Measurements from ENCODE around the gene GPANK1. TPM values are rescaled to one million over a fixed set of nuclear protein-coding genes. Genes with fewer than 3 reads are reported as not detected.
A peak's percentile ranks its signal among the peaks of the same experiment; 100 is the strongest.

The GPANK1 gene
- total and polyA plus RNA-seq, 9 of the 15 experiments (the other 6 are each of a cell fraction or from before 2014, with no cell fraction given), result 32.2 to 111 (median 46.3) TPM

DNA sequence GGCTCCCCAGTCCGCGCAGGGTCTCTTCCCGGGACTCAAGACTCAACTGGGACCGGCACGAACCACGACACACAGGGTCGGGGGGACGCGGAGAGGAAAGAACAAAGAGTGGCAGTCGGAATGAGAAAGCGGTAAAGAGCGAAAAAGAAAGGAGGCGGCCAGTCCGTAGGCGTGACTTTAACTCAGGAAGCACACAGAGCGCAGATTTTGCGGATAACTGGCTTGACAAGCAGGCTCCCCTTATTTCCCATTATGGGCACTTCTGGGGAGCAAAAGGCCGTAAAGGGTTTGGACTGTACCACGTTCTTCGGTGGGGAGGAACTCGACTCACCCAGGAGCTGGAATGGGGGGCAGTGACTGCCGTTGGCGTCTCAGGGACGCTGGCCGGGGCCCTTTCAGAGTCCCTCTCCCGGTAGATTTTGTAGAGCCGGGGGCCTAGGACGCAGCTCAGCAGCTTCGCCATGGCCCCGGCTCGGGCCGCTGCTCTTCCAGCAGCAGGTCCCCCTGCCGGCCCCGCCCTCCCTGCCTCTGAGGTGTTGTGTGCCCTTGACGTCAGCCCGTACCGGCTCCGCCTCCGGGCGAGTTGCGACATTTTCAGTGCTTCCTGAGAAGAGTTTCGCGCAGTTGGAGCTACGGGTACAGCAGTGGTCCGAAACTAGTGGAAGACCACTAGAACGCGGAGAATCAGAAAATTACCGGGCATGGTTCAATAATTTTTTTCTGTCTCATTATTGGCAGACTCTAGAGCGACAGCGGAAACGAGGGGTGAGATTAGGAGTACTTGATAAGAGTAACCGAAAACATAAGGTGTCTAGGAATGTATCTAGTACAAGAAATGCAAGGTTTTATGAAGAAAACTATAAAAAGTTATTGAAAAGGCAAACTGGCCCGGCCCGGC is 38.3 kb upstream of the GPANK1 start, which contains the start of gene ABHD16A (continued):
- TF ChIP-seq ZNF518B (CRISPR knock-in tag; IDR thresholded peaks at IDR 0.05) (no peak), ASH1L (IDR thresholded peaks at IDR 0.05; ENCODE audit: borderline replicate concordance, low read depth, partially characterized antibody) (peak; percentile 82), RNF2 (IDR thresholded peaks at IDR 0.05) (peak; percentile 77), ZNF146 (CRISPR knock-in tag; IDR thresholded peaks at IDR 0.05; ENCODE audit: unreplicated experiment) (no peak), POLR2G (IDR thresholded peaks at IDR 0.05; ENCODE audit: low read depth, low read length) (peak; percentile 98), E2F5 (CRISPR knock-in tag; IDR thresholded peaks at IDR 0.05) (0 out of 2 replicates have a peak, but pooled peaks have one; percentile 55), EHMT2 (IDR thresholded peaks at IDR 0.05) (peak; percentile 58; the same call in 1 of the 2 replicates), DIDO1 (tag; IDR thresholded peaks at IDR 0.05; ENCODE audit: low read depth) (peak; percentile 53; the same call in 1 of the 2 replicates), HDAC2 (IDR thresholded peaks at IDR 0.05) (peak; percentile 58), FOXJ3 (CRISPR knock-in tag; IDR thresholded peaks at IDR 0.05) (no peak; the same call in 1 of the 2 replicates)
- TF ChIP-seq, protein P1, sequence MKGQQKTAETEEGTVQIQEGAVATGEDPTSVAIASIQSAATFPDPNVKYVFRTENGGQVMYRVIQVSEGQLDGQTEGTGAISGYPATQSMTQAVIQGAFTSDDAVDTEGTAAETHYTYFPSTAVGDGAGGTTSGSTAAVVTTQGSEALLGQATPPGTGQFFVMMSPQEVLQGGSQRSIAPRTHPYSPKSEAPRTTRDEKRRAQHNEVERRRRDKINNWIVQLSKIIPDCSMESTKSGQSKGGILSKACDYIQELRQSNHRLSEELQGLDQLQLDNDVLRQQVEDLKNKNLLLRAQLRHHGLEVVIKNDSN (CRISPR knock-in tag; IDR thresholded peaks at IDR 0.05), result no peak; the same call in 1 of the 2 replicates
- TF ChIP-seq, protein P2, sequence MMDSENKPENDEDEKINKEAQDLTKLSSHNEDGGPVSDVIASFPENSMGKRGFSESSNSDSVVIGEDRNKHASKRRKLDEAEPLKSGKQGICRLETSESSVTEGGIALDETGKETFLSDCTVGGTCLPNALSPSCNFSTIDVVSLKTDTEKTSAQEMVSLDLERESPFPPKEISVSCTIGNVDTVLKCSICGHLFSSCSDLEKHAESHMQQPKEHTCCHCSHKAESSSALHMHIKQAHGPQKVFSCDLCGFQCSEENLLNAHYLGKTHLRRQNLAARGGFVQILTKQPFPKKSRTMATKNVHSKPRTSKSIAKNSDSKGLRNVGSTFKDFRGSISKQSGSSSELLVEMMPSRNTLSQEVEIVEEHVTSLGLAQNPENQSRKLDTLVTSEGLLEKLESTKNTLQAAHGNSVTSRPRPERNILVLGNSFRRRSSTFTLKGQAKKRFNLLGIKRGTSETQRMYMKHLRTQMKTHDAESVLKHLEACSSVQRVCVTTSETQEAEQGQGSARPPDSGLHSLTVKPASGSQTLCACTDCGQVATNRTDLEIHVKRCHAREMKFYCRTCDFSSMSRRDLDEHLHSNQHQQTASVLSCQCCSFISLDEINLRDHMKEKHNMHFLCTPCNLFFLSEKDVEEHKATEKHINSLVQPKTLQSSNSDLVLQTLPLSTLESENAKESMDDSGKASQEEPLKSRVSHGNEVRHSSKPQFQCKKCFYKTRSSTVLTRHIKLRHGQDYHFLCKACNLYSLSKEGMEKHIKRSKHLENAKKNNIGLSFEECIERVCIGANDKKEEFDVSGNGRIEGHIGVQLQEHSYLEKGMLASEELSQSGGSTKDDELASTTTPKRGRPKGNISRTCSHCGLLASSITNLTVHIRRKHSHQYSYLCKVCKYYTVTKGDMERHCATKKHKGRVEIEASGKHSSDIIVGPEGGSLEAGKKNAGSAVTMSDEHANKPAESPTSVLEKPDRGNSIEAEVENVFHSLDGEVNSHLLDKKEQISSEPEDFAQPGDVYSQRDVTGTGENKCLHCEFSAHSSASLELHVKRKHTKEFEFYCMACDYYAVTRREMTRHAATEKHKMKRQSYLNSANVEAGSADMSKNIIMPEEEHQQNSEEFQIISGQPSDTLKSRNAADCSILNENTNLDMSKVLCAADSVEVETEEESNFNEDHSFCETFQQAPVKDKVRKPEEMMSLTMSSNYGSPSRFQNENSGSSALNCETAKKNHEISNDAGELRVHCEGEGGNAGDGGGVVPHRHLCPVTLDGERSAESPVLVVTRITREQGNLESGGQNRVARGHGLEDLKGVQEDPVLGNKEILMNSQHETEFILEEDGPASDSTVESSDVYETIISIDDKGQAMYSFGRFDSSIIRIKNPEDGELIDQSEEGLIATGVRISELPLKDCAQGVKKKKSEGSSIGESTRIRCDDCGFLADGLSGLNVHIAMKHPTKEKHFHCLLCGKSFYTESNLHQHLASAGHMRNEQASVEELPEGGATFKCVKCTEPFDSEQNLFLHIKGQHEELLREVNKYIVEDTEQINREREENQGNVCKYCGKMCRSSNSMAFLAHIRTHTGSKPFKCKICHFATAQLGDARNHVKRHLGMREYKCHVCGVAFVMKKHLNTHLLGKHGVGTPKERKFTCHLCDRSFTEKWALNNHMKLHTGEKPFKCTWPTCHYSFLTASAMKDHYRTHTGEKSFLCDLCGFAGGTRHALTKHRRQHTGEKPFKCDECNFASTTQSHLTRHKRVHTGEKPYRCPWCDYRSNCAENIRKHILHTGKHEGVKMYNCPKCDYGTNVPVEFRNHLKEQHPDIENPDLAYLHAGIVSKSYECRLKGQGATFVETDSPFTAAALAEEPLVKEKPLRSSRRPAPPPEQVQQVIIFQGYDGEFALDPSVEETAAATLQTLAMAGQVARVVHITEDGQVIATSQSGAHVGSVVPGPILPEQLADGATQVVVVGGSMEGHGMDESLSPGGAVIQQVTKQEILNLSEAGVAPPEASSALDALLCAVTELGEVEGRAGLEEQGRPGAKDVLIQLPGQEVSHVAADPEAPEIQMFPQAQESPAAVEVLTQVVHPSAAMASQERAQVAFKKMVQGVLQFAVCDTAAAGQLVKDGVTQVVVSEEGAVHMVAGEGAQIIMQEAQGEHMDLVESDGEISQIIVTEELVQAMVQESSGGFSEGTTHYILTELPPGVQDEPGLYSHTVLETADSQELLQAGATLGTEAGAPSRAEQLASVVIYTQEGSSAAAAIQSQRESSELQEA (IDR thresholded peaks at IDR 0.05; ENCODE audit: low read depth), result peak; percentile 100
